H9 (cell line): ENCODE measurements around the gene TMEM140. TPM values are rescaled to one million over a fixed set of nuclear protein-coding genes. Genes with fewer than 3 reads are reported as not detected.

Source experiments
- DNase-seq: peaks from one replicate; pipeline ENCODE4 v3.0.0-alpha.2; 2017
- H2AFZ ChIP-seq: one replicate; pipeline ENCODE4 v1.6.1; 2013; ENCODE audit warnings: mild to moderate bottlenecking, low read length, control low read depth, moderate library complexity
- H2AK5ac ChIP-seq: 2 replicates; pipeline ENCODE4 v1.6.1; 2013; ENCODE audit warnings: low read length, control low read depth, mixed read lengths; ENCODE audit not compliant: insufficient read length
- H2BK120ac ChIP-seq: one replicate; pipeline ENCODE4 v1.6.1; 2013; ENCODE audit warnings: low read depth, mild to moderate bottlenecking, low read length, control low read depth, inconsistent platforms; ENCODE audit not compliant: poor library complexity, severe bottlenecking
- H2BK12ac ChIP-seq: 2 replicates; pipeline ENCODE4 v1.6.1; 2013; ENCODE audit warnings: low read length, control low read depth, mixed read lengths, low read depth; ENCODE audit not compliant: insufficient read length
- H2BK15ac ChIP-seq: 2 replicates; pipeline ENCODE4 v1.6.1; 2013; ENCODE audit warnings: low read depth, low read length, control low read depth
- H2BK20ac ChIP-seq: one replicate; pipeline ENCODE4 v1.6.1; 2013; ENCODE audit warnings: low read depth, mild to moderate bottlenecking, low read length, control low read depth, inconsistent platforms; ENCODE audit not compliant: poor library complexity, severe bottlenecking
- H2BK5ac ChIP-seq: 2 replicates; pipeline ENCODE4 v1.6.1; 2013; ENCODE audit warnings: low read length, control low read depth, mixed read lengths; ENCODE audit not compliant: insufficient read length
- H3K14ac ChIP-seq: 2 replicates; pipeline ENCODE4 v1.6.1; 2013; ENCODE audit warnings: low read length, control low read depth; ENCODE audit not compliant: insufficient read depth
- H3K18ac ChIP-seq: 2 replicates; pipeline ENCODE4 v1.6.1; 2013; ENCODE audit warnings: low read depth, mild to moderate bottlenecking, mixed read lengths, low read length, control low read depth; ENCODE audit not compliant: insufficient read length
- H3K23ac ChIP-seq: 2 replicates; pipeline ENCODE4 v1.6.1; 2013; ENCODE audit warnings: low read length, control low read depth, mixed read lengths, low read depth; ENCODE audit not compliant: insufficient read length
- H3K23me2 ChIP-seq: 2 replicates; pipeline ENCODE4 v1.6.1; 2013; ENCODE audit warnings: low read depth, mild to moderate bottlenecking, mixed read lengths, low read length, control low read depth; ENCODE audit not compliant: insufficient read length, poor library complexity, severe bottlenecking
- H3K27ac ChIP-seq: 2 replicates; pipeline ENCODE4 v1.5.1; 2013; ENCODE audit warnings: low read length, control low read depth, mixed read lengths, low read depth; ENCODE audit not compliant: insufficient read length
- H3K27me3 ChIP-seq: 2 replicates; pipeline ENCODE4 v1.6.1; 2013; ENCODE audit warnings: low read length, control low read depth, inconsistent platforms; ENCODE audit not compliant: insufficient read depth
- H3K4ac ChIP-seq: 2 replicates; pipeline ENCODE4 v1.6.1; 2013; ENCODE audit warnings: low read depth, mild to moderate bottlenecking, control low read depth, inconsistent platforms, low read length, moderate library complexity
- H3K4me1 ChIP-seq: 2 replicates; pipeline ENCODE4 v1.6.1; 2013; ENCODE audit warnings: low read length, control low read depth, inconsistent platforms; ENCODE audit not compliant: insufficient read depth
- H3K4me2 ChIP-seq: 2 replicates; pipeline ENCODE4 v1.6.1; 2013; ENCODE audit warnings: low read length, control low read depth, mixed read lengths; ENCODE audit not compliant: insufficient read length, insufficient read depth
- H3K56ac ChIP-seq: 2 replicates; pipeline ENCODE4 v1.6.1; 2013; ENCODE audit warnings: low read depth, mild to moderate bottlenecking, mixed read lengths, low read length, control low read depth; ENCODE audit not compliant: insufficient read length
- H3K79me1 ChIP-seq: 2 replicates; pipeline ENCODE4 v1.6.1; 2013; ENCODE audit warnings: low read depth, mild to moderate bottlenecking, moderate library complexity, low read length, control low read depth, inconsistent platforms; ENCODE audit not compliant: insufficient read depth, poor library complexity, severe bottlenecking
- H3K79me2 ChIP-seq: 2 replicates; pipeline ENCODE4 v1.6.1; 2013; ENCODE audit warnings: low read length, control low read depth, inconsistent platforms; ENCODE audit not compliant: insufficient read depth
- H3K9ac ChIP-seq: 2 replicates; pipeline ENCODE4 v1.6.1; 2013; ENCODE audit warnings: low read length, control low read depth, mixed read lengths; ENCODE audit not compliant: insufficient read length; ENCODE audit errors: extremely low read depth
- H3K9me3 ChIP-seq: one replicate; pipeline ENCODE4 v1.6.1; 2013; ENCODE audit warnings: low read depth, low read length, inconsistent platforms; ENCODE audit not compliant: control insufficient read depth
- H3T11ph ChIP-seq: one replicate; pipeline ENCODE4 v1.6.1; 2013; ENCODE audit warnings: mild to moderate bottlenecking, low read length, control low read depth, inconsistent platforms
- H4K20me1 ChIP-seq: one replicate; pipeline ENCODE4 v1.6.1; 2013; ENCODE audit not compliant: control insufficient read depth, insufficient read length, insufficient read depth
- H4K5ac ChIP-seq: 2 replicates; pipeline ENCODE4 v1.6.1; 2013; ENCODE audit warnings: low read depth, mild to moderate bottlenecking, mixed read lengths, low read length, control low read depth; ENCODE audit not compliant: insufficient read length
- H4K8ac ChIP-seq: replicated peaks from 2 replicates; pipeline ENCODE4 v1.6.1; 2013; ENCODE audit warnings: low read length, control low read depth, mixed read lengths, low read depth; ENCODE audit not compliant: insufficient read length
- H4K91ac ChIP-seq: 2 replicates; pipeline ENCODE4 v1.6.1; 2013; ENCODE audit warnings: low read depth, mild to moderate bottlenecking, moderate library complexity, mixed read lengths, low read length, control low read depth; ENCODE audit not compliant: insufficient read length
- H3K27ac Mint-ChIP-seq, 3 experiments: 2 replicates in 2 of 3; 3 replicates in 1 of 3; pipeline ENCODE4 v1.8.0; 2020 to 2021; ENCODE audit warnings: mixed read lengths in 3 of 3, mild to moderate bottlenecking in 1 of 3, moderate library complexity in 1 of 3
- H3K27me3 Mint-ChIP-seq: 2 replicates; pipeline ENCODE4 v1.8.0; 2021; ENCODE audit warnings: low read depth, mild to moderate bottlenecking, moderate library complexity, mixed read lengths
- H3K36me3 Mint-ChIP-seq, 3 experiments: 2 replicates in 2 of 3; 3 replicates in 1 of 3; pipeline ENCODE4 v1.8.0; 2020 to 2021; ENCODE audit warnings: low read depth in 3 of 3, mixed read lengths in 3 of 3; ENCODE audit not compliant: insufficient read depth in 1 of 3
- H3K4me1 Mint-ChIP-seq, 2 experiments: 2 replicates each; pipeline ENCODE4 v1.8.0; 2020; ENCODE audit warnings: mixed read lengths in 2 of 2
- H3K4me3 Mint-ChIP-seq, 2 experiments: 2 replicates in 1 of 2; 3 replicates in 1 of 2; pipeline ENCODE4 v1.8.0; 2020 to 2021; ENCODE audit warnings: mild to moderate bottlenecking in 2 of 2, mixed read lengths in 2 of 2, moderate library complexity in 1 of 2
- H3K9me3 Mint-ChIP-seq, 2 experiments: 2 replicates in 1 of 2; 3 replicates in 1 of 2; pipeline ENCODE4 v1.8.0; 2020; ENCODE audit warnings: mild to moderate bottlenecking in 2 of 2, mixed read lengths in 2 of 2, moderate library complexity in 1 of 2
- WGBS: extraction: QIAGEN DNeasy Blood & Tissue Kit; methylation state at CpG from one replicate; pipeline ENCODE4 v1.1.7; 2013; ENCODE audit warnings: missing lambda C conversion rate, low lambda C conversion rate, mixed read lengths; ENCODE audit not compliant: insufficient read length; ENCODE audit errors: extremely low coverage; 5-methylcytosine and 5-hydroxymethylcytosine counted together
- total RNA-seq: library from RNA; stranded (reverse); gene quantifications from 2 replicates; pipeline ENCODE4 v1.2.1, GENCODE V29; 2021
- TF ChIP-seq, protein P1 (sequence below): fragments of 200-600 bp; sonication (generic); conservative IDR thresholded peaks from 3 replicates; pipeline ENCODE4 v1.8.0; 2021; ENCODE audit warnings: antibody characterized with exemption, mild to moderate bottlenecking

The TMEM140 gene
- total RNA-seq, 1 experiment from 2014 or later: not detected

DNA sequence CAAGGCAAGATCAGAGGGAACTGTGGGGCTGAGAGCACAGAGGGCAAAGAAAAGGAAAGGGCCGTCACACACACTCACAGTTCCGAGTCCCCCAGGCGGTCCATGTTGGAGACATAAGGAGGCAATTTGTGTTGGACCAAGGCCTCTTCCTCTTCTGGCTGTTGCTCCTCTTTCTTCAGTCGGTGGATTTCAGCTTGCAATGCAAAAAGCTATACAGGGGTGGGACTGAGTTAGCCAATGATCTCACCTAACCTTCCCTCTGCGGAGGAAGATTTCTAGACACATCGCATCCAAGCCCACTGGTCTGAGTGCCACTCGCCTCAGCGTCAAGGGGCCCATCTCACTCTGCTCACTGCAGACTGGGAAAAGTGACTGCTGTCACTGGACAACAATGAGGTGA lies 58.0 kb downstream of the TMEM140 start:
- Histone ChIP-seq H2BK5ac (no peak overlapping the region), H3K18ac (no peak overlapping the region), H3K4me1 (0 out of 2 replicates have a peak, but pooled peaks cover 2% of the 10 kb centered on the region), H2BK120ac (no peak overlapping the region), H2BK12ac (no peak overlapping the region), H3K27me3 (no peaks in the 10 kb centered on the region), H4K20me1 (no peaks in the 10 kb centered on the region), H3K4ac (no peak overlapping the region), H3K4me2 (no peak overlapping the region), H3K14ac (no peak overlapping the region), H4K5ac (no peak overlapping the region), H3K9ac (no peak overlapping the region), H2BK20ac (no peak overlapping the region), H3K79me2 (no peaks in the 10 kb centered on the region), H4K8ac (no peak overlapping the region), H2AK5ac (no peak overlapping the region), H2BK15ac (no peak overlapping the region), H3K9me3 (no peaks in the 10 kb centered on the region), H3K23me2 (peaks cover 2% of the 10 kb centered on the region), H4K91ac (no peak overlapping the region), H3T11ph (no peak overlapping the region), H3K79me1 (no peaks in the 10 kb centered on the region), H3K23ac (no peak overlapping the region), H2AFZ (no peak overlapping the region), H3K56ac (no peak overlapping the region), H3K27ac (no peak overlapping the region)
- Mint-ChIP-seq H3K9me3 (no peaks in the 10 kb centered on the region), H3K27me3 (peaks cover 7% of the 10 kb centered on the region), H3K4me1 (peaks cover 3 to 13% of the 10 kb centered on the region in 2 experiments; a peak in 2 of 4 replicates), H3K4me3 (no peak overlapping the region), H3K27ac (peak overlapping the region in 1 of 3 experiments; percentile 75; a peak in 1 of 7 replicates), H3K36me3 (peaks cover 3 to 21% (median 8%) of the 10 kb centered on the region in 3 experiments; a peak in 6 of 7 replicates)
- no peak for DNase-seq
- TF ChIP-seq, protein P1, sequence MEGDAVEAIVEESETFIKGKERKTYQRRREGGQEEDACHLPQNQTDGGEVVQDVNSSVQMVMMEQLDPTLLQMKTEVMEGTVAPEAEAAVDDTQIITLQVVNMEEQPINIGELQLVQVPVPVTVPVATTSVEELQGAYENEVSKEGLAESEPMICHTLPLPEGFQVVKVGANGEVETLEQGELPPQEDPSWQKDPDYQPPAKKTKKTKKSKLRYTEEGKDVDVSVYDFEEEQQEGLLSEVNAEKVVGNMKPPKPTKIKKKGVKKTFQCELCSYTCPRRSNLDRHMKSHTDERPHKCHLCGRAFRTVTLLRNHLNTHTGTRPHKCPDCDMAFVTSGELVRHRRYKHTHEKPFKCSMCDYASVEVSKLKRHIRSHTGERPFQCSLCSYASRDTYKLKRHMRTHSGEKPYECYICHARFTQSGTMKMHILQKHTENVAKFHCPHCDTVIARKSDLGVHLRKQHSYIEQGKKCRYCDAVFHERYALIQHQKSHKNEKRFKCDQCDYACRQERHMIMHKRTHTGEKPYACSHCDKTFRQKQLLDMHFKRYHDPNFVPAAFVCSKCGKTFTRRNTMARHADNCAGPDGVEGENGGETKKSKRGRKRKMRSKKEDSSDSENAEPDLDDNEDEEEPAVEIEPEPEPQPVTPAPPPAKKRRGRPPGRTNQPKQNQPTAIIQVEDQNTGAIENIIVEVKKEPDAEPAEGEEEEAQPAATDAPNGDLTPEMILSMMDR: no peak
- WGBS: no CpG with 5 or more reads among the region's 8 CpGs
